GM12878 (cell line): ENCODE results near the gene URB1. TPM values are rescaled to one million over a fixed set of nuclear protein-coding genes. Genes with fewer than 3 reads are reported as not detected.

Experiments used
- ATAC-seq: fragments of 200-7000 bp; cut with Tn5 transposase; 3 replicates; pipeline ENCODE4 v1.9.1; 2020; ENCODE audit warnings: mild to moderate bottlenecking, moderate library complexity
- BruUV-seq: library from RNA; stranded (reverse); fragments of 400-500 nt; replicated peaks from 2 replicates; lab custom pipeline; 2021; lab: Mats Ljungman, UMichigan
- CTCF ChIA-PET: fragments of 300-600 bp; sonication (Branson Sonifier 250); formaldehyde crosslinking; extraction: SDS; loops from one replicate; lab custom pipeline; 2021; ENCODE audit warnings: inconsistent platforms; lab: Yijun Ruan, JAX
- POLR2A ChIA-PET: fragments of 350-600 bp; formaldehyde crosslinking; extraction: SDS; loops from one replicate; lab custom pipeline; 2021; ENCODE audit warnings: inconsistent platforms; lab: Charles Lee
- RAD21 ChIA-PET: fragments of 300-600 bp; sonication (Branson Sonifier 250); formaldehyde crosslinking; loops from one replicate; lab custom pipeline; 2023; ENCODE audit warnings: antibody characterized with exemption; ENCODE audit not compliant: unreplicated experiment; lab: Charles Lee
- SMC1A ChIA-PET: fragments of 300-600 bp; sonication (Branson Sonifier 250); formaldehyde crosslinking; loops from one replicate; lab custom pipeline; 2023; ENCODE audit not compliant: unreplicated experiment, uncharacterized antibody; lab: Charles Lee
- DNase-seq: peaks from one replicate; pipeline ENCODE4 v3.0.0-alpha.2; 2011; ENCODE audit warnings: low read depth, low spot score
- FAIRE-seq: peaks from 3 replicates; lab custom pipeline; 2011; peaks lifted over from hg19 to GRCh38; lab: Jason Lieb, UNC
- H2AFZ ChIP-seq: 2 replicates; pipeline ENCODE4 v1.6.0; 2011; ENCODE audit warnings: low read depth, low read length, control low read depth; ENCODE audit not compliant: control insufficient read depth
- H3K27ac ChIP-seq: 2 replicates; pipeline ENCODE4 v1.5.1; 2011; ENCODE audit warnings: control low read depth; ENCODE audit not compliant: control insufficient read depth, insufficient read depth
- H3K27me3 ChIP-seq, 2 experiments: replicated peaks in 1 of 2; 2 replicates each; pipeline versions ENCODE4 v1.6.0 to v1.6.1; 2011; ENCODE audit warnings: low read length in 1 of 2; ENCODE audit not compliant: control insufficient read depth in 2 of 2, insufficient read depth in 2 of 2
- H3K36me3 ChIP-seq, 2 experiments: 2 replicates each; pipeline ENCODE4 v1.5.1; 2011; ENCODE audit warnings: low read length in 1 of 2; ENCODE audit not compliant: control insufficient read depth in 2 of 2, insufficient read depth in 2 of 2
- H3K4me1 ChIP-seq: 2 replicates; pipeline ENCODE4 v1.6.1; 2011; ENCODE audit warnings: mild to moderate bottlenecking, low read length, moderate library complexity, mixed read lengths; ENCODE audit not compliant: control insufficient read depth, insufficient read depth
- H3K4me2 ChIP-seq: 2 replicates; pipeline ENCODE4 v1.6.0; 2011; ENCODE audit warnings: control low read depth; ENCODE audit not compliant: control insufficient read depth, insufficient read depth
- H3K4me3 ChIP-seq: fragments of 200-600 bp; sonication (generic); 2 replicates; pipeline ENCODE4 v1.5.1; 2016
- H3K79me2 ChIP-seq: 2 replicates; pipeline ENCODE4 v1.6.0; 2011; ENCODE audit warnings: low read length; ENCODE audit not compliant: control insufficient read depth, insufficient read depth
- H3K9ac ChIP-seq: 2 replicates; pipeline ENCODE4 v1.8.0; 2011; ENCODE audit warnings: low read length, control low read depth, mixed read lengths; ENCODE audit not compliant: control insufficient read depth, insufficient read depth
- H3K9me3 ChIP-seq: replicated peaks from 3 replicates; pipeline ENCODE4 v1.5.1; 2011; ENCODE audit warnings: mild to moderate bottlenecking, low read length; ENCODE audit not compliant: control insufficient read depth, insufficient read depth
- H4K20me1 ChIP-seq: 2 replicates; pipeline ENCODE4 v1.6.0; 2011; ENCODE audit not compliant: control insufficient read depth, insufficient read depth
- ETV6 ChIP-seq, 2 experiments: fragments of 450-650 bp in 1 of 2; IDR thresholded peaks in 1 of 2; conservative IDR thresholded peaks in 1 of 2; 2 replicates each; pipeline ENCODE4 v1.6.1; 2014; ENCODE audit warnings: antibody characterized with exemption in 1 of 2, borderline replicate concordance in 1 of 2, low read depth in 1 of 2, mild to moderate bottlenecking in 1 of 2, moderate library complexity in 1 of 2
- LARP7 ChIP-seq: fragments of 450-650 bp; IDR thresholded peaks from 2 replicates; pipeline ENCODE4 v1.6.1; 2017; ENCODE audit warnings: mild to moderate bottlenecking
- NFXL1 ChIP-seq: fragments of 450-650 bp; IDR thresholded peaks from 2 replicates; pipeline ENCODE4 v1.6.1; 2017; ENCODE audit warnings: antibody characterized with exemption, mild to moderate bottlenecking, borderline replicate concordance
- NR2C2 ChIP-seq: IDR thresholded peaks from 2 replicates; pipeline ENCODE4 v1.6.1; 2011; ENCODE audit warnings: borderline replicate concordance, low read depth; ENCODE audit not compliant: control insufficient read depth, insufficient read length
- PBX3 ChIP-seq: IDR thresholded peaks from 2 replicates; pipeline ENCODE4 v1.6.1; 2011; ENCODE audit warnings: mild to moderate bottlenecking, low read depth, low read length, moderate library complexity; ENCODE audit not compliant: insufficient replicate concordance
- RBBP5 ChIP-seq: fragments of 200-600 bp; sonication (generic); conservative IDR thresholded peaks from 2 replicates; pipeline ENCODE4 v1.6.1; 2016
- RFX5 ChIP-seq: IDR thresholded peaks from 2 replicates; pipeline ENCODE4 v1.6.1; 2011; ENCODE audit warnings: low read depth, low read length, improper control_type of control experiment
- SIX5 ChIP-seq: IDR thresholded peaks from 2 replicates; pipeline ENCODE4 v1.6.1; 2011; ENCODE audit warnings: mild to moderate bottlenecking, low read depth, low read length, moderate library complexity; ENCODE audit not compliant: severe bottlenecking
- TARDBP ChIP-seq: IDR thresholded peaks from 2 replicates; pipeline ENCODE4 v1.6.1; 2016; ENCODE audit warnings: borderline replicate concordance
- WGBS: methylation state at CpG from one replicate; pipeline ENCODE4 v1.1.6; 2016; ENCODE audit warnings: low lambda C conversion rate; ENCODE audit not compliant: insufficient replicate concordance, insufficient coverage; ENCODE audit errors: missing lambda C conversion rate; 5-methylcytosine and 5-hydroxymethylcytosine counted together
- in situ Hi-C: fragments of 300-500 bp; cut with MboI; formaldehyde crosslinking; loops from 9 replicates; pipeline ENCODE4 v1.14.3; 2018; ENCODE audit warnings: mixed read lengths
- intact Hi-C: fragments of 100-400 bp; cut with micrococcal nuclease; formaldehyde crosslinking; loops from one replicate; pipeline ENCODE4 v1.14.2; 2022; ENCODE audit not compliant: unreplicated experiment
- polyA plus RNA-seq, 11 experiments: library from polyadenylated mRNA; depleted of rRNA in 4 of 11; unstranded in 6 of 11; stranded (reverse) in 5 of 11; fragments of >200 nt; fragmentation: Nextera tagmentation in 4 of 11; fragmentation: Illumina TruSeq in 1 of 11; extraction: Ambion mirVana in 4 of 11; extraction: Trizol in 1 of 11; gene quantifications; 1 replicate in 1 of 11; 2 replicates in 10 of 11; pipeline versions ENCODE4 v1.2.1 to v1.2.3, GENCODE V29; 2011 to 2016; ENCODE audit warnings: inconsistent platforms in 2 of 11, missing spikeins in 2 of 11, low read depth in 1 of 11
- total RNA-seq, 4 experiments: library from RNA; depleted of rRNA in 3 of 4; stranded (reverse); fragments of >200 nt in 3 of 4; fragmentation: Illumina TruSeq in 1 of 4; extraction: Trizol in 1 of 4; gene quantifications; 2 replicates each; pipeline versions ENCODE4 v1.2.1 to v1.2.3, GENCODE V29; 2013 to 2021

The URB1 gene
- total and polyA plus RNA-seq, 10 of the 15 experiments (the other 5 are each of a cell fraction or from before 2014, with no cell fraction given), result 0.56 to 23.2 (median 8.9) TPM

- TF ChIP-seq PBX3, result no peak
- no peak for TF ChIP-seq ETV6 (conservative IDR thresholded peaks at IDR 0.05 in 1 of 2, IDR thresholded peaks at IDR 0.05 in 1 of 2; ENCODE audit: borderline replicate concordance in 1 of 2, low read depth in 1 of 2)
Measured at GRCh38 chr21:32378956-32379355, 13.9 kb downstream of the URB1 start (continued).

GRCh38 chr21:32377991-32378390 lies 14.8 kb downstream of the URB1 start:
- POLR2A ChIA-PET, result no interaction called here

More at GRCh38 chr21:32377991-32378390, 14.8 kb downstream of the URB1 start:
- Histone ChIP-seq H3K4me2 (no peak overlapping the region), H3K9me3 (no peaks in the 10 kb centered on the region), H3K79me2 (no peaks in the 10 kb centered on the region), H3K9ac (no peak overlapping the region), H3K36me3 (peaks cover 21 to 28% of the 10 kb centered on the region in 2 experiments), H3K4me1 (no peaks in the 10 kb centered on the region), H3K4me3 (no peak overlapping the region), H2AFZ (no peak overlapping the region), H3K27ac (no peak overlapping the region), H3K27me3 (no peaks in the 10 kb centered on the region), H4K20me1 (no peaks in the 10 kb centered on the region)
- SMC1A ChIA-PET, result no interaction called here
- no TSS peak for BruUV-seq
- intact Hi-C loops (no loop called here), in situ Hi-C loops (loop anchor here (25.0 kb wide), 1 partner anchor 1259 kb away; the partner anchor contains the start of genes CRYZL1 and ITSN1)
- TF ChIP-seq RBBP5 (no peak), TARDBP (no peak), NR2C2 (no peak), NFXL1 (no peak), SIX5 (no peak), RFX5 (no peak), LARP7 (no peak)
- RAD21 ChIA-PET, result no interaction called here
- ATAC-seq, result no peak
- no peak for FAIRE-seq
- 83% methylated on average over 7 of the region's 7 CpGs for WGBS
- CTCF ChIA-PET, result no interaction called here
- no peak for DNase-seq
